Glomerular visceral epithelial cell (primary cell): ENCODE data around the gene CNOT10.

Experiments used
- DNase-seq: peaks from one replicate; pipeline ENCODE4 v3.0.0-alpha.2; 2016; ENCODE audit errors: extremely low spot score

CNOT10 gene

GRCh38 chr3:32818229-32818969 lies 133.4 kb downstream of the CNOT10 start:
- DNase-seq, result no peak

DNA sequence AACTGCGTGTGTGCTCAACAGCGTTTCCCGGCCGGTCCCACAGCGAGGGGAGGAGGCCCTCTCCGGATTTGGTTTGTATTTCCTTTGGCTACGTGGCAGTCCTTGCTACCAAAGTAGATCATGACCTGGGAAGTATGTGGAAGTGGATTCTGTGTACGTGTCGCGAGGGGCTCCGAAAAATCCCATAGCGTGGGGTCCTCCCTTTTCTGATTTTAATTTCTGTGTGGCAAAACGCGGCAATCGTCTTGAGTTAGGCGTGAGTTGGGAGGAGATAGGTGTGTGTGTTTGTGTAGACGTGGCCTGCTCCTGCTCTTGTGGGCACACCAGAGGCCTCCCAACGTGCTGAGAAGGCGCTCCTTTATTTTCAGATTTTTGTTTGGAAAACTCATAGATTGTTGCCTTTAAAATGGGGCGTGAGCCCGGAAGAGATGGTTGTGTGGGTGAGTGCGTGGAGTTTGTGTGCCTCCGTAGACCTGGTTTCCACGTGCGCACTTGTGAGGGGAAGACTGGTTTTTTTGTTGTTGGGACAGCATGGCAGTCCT lies 134.1 kb downstream of the CNOT10 start:
- no peak for DNase-seq

DNA sequence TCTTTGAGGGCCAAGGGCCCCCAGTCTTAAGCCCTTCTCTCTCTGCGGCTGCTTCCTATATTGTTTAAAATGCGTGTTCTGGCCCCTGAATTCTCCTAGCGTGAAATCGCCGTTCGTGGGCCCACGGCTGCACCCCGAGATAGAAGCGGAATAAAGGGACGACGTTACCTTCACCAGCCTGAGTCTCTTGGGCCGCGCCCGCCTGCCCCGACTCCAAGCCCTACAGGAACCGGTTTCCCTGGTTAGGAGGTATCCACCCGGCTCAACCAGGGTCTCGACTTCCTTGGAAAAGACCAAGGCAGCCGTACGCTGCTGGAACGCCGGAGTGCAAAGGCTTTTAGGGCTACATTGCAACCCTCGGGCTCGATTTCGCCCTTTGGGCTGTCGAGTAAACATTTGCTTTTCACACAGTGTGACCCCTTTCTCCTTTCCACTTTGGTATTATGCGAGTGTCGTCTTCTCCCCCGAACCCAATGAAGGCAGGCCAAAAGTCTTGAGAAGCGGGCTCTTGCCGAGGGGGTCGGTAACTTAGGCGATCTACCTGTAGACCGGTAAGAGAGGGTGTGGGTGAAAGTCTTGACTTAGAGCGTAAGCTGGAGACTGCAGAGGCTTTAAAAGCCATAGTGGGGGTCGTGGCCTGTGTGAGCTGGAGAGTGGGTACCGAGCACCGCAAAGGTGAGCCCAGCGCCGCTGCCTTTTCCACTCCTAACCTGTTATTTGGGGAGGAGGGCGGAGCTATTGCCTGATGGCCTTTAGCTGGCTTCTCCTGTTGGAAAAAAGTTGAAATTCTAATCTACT lies 134.8 kb downstream of the CNOT10 start:
- DNase-seq, result no peak

DNA sequence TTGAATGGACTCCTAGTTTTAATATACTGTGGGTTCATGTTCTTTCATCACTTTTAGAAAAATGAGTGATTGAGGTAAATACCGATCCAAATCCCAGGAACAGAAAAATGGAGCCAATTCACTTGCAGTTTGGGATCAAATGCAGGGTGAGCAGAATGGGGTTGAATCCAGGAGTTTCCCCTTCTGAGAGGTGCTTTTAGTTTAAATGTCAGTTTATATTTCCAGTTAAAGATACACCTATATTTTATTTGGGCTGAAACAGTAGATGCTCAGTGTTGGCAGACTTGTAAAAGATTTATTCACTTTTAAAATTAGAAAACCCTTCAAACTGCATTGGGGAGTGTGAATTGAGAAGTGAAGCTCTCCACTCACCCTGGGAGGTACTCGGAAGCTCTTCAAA lies 135.4 kb downstream of the CNOT10 start:
- no peak for DNase-seq

GRCh38 chr3:32820971-32821685 lies 136.1 kb downstream of the CNOT10 start:
- DNase-seq, result no peak

DNA sequence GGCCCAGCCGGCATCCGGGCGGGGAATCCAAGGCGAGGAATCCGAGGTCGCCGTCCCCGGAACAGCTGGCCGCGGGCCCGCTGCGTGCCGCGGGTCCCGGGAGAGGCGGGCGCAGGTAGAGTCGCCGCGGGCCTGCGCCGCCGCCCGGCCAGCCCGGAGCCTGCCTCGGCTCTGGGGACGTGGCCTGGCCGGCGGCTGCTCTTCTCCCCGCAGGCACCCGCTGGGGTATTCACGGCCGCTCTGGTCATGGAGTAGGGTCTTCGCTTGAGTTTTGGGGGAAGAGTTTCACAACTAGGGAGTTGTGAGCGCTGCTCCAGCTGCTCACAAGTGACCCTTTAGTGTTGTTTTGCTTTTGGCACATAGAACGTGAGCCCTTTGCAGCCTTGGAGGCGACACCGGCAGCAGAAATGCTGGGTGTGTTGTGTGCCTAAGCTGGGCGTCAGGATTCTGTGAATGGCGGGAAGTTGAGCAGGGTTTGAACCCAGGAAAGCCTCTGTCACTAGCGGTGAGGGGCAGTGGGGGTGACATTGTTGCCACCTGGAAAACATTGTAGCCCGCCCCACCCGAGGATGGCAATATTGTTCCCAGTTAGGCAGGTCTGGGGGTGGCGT lies 136.8 kb downstream of the CNOT10 start:
- DNase-seq, result no peak

GRCh38 chr3:32822609-32823498 lies 137.9 kb downstream of the CNOT10 start:
- DNase-seq, result no peak
